ENCODE data around the gene GLB1L3. TPM values are rescaled to one million over a fixed set of nuclear protein-coding genes. Genes with fewer than 3 reads are reported as not detected.
"Not testable (repeated sequence)": the region's sequence is repeated elsewhere in the genome, so short reads cannot be mapped to it uniquely, and the experiment has no call there.

Gene GLB1L3
- total and polyA plus RNA-seq, 7 experiments from 2014 or later = 1.0 to 11.4 (median 2.5) TPM

GRCh38 chr11:134282121-134283045 is 6.2 kb downstream of the GLB1L3 start:
- Histone ChIP-seq H3K4me3 (ENCODE audit: low read length) (no peak overlapping the region), H3K36me3 (ENCODE audit: control insufficient read depth in 2 of 3, insufficient read depth in 3 of 3, low read length in 3 of 3) (no peaks in the 10 kb centered on the region), H3K27me3 (ENCODE audit: control insufficient read depth in 2 of 2, insufficient read depth in 2 of 2, low read length in 2 of 2) (no peaks in the 10 kb centered on the region), H3K27ac (ENCODE audit: low read depth, low read length) (no peak overlapping the region), H3K4me1 (ENCODE audit: control insufficient read depth in 2 of 2, insufficient read depth in 2 of 2, low read length in 2 of 2) (no peaks in the 10 kb centered on the region), H3K9me3 (ENCODE audit: control insufficient read depth in 2 of 3, low read length in 3 of 3) (no peaks in the 10 kb centered on the region)
- CTCF ChIA-PET = interaction anchor here (0.7 kb wide), 1 partner anchor 27 kb away, joined by 4 read pairs; no protein-coding TSS in a partner anchor
- Mint-ChIP-seq H3K4me1 (peaks cover 0 to 12% (median under 1%) of the 10 kb centered on the region in 7 donors), H3K9me3 (peaks cover 0 to 6% (median 0%) of the 10 kb centered on the region in 11 donors), H3K36me3 (peaks cover 0 to 15% (median 0%) of the 10 kb centered on the region in 5 donors), H3K4me3 (no peak overlapping the region), H3K27ac (no peak overlapping the region), H3K27me3 (peaks cover 0 to 5% (median under 1%) of the 10 kb centered on the region in 5 donors)
- no peak for DNase-seq
- POLR2A ChIA-PET = no interaction called here
- intact Hi-C loops (cut with micrococcal nuclease) = no loop called here
- no peak for ATAC-seq

- DNase-seq (no peak), ATAC-seq (no peak)
- Histone ChIP-seq H3K4me3 (ENCODE audit: low read length) (no peak overlapping the region), H3K27ac (ENCODE audit: low read depth, low read length) (no peak overlapping the region), H3K36me3 (ENCODE audit: control insufficient read depth in 2 of 3, insufficient read depth in 3 of 3, low read length in 3 of 3) (no peaks in the 10 kb centered on the region), H3K9me3 (ENCODE audit: control insufficient read depth in 2 of 3, low read length in 3 of 3) (no peaks in the 10 kb centered on the region), H3K4me1 (ENCODE audit: control insufficient read depth in 2 of 2, insufficient read depth in 2 of 2, low read length in 2 of 2) (no peaks in the 10 kb centered on the region), H3K27me3 (ENCODE audit: control insufficient read depth in 2 of 2, insufficient read depth in 2 of 2, low read length in 2 of 2) (no peaks in the 10 kb centered on the region)
- intact Hi-C loops (cut with micrococcal nuclease) = no loop called here
- Mint-ChIP-seq H3K4me1 (peaks cover 0 to 11% (median 0%) of the 10 kb centered on the region in 7 donors), H3K27me3 (peaks cover 0 to 5% (median 0%) of the 10 kb centered on the region in 5 donors), H3K27ac (no peak overlapping the region), H3K9me3 (peaks cover 0 to 3% (median 0%) of the 10 kb centered on the region in 11 donors), H3K36me3 (peaks cover 0 to 6% (median 0%) of the 10 kb centered on the region in 5 donors), H3K4me3 (no peak overlapping the region)
- CTCF ChIA-PET = no interaction called here
- POLR2A ChIA-PET = no interaction called here
These were observed 7.5 kb downstream of the GLB1L3 start for GRCh38 chr11:134283461-134284230.

GRCh38 chr11:134284349-134284748 is 8.2 kb downstream of the GLB1L3 start:
- H3K27ac Mint-ChIP-seq; H3K4me1 Mint-ChIP-seq; H3K9me3 ChIP-seq (ENCODE audit: control insufficient read depth in 2 of 3, low read length in 3 of 3); H3K27me3 Mint-ChIP-seq; H3K9me3 Mint-ChIP-seq; POLR2A ChIA-PET; intact Hi-C loops (cut with micrococcal nuclease); ATAC-seq; H3K4me3 Mint-ChIP-seq; H3K27me3 ChIP-seq (ENCODE audit: control insufficient read depth in 2 of 2, insufficient read depth in 2 of 2, low read length in 2 of 2); DNase-seq; CTCF ChIA-PET; H3K36me3 ChIP-seq (ENCODE audit: control insufficient read depth in 2 of 3, insufficient read depth in 3 of 3, low read length in 3 of 3); H3K4me1 ChIP-seq (ENCODE audit: control insufficient read depth in 2 of 2, insufficient read depth in 2 of 2, low read length in 2 of 2); H3K4me3 ChIP-seq (ENCODE audit: low read length); H3K36me3 Mint-ChIP-seq; H3K27ac ChIP-seq (ENCODE audit: low read depth, low read length): not testable (repeated sequence)

GRCh38 chr11:134287561-134287960 is 11.4 kb downstream of the GLB1L3 start:
- H3K9me3 Mint-ChIP-seq = no peaks in the 10 kb centered on the region
- no peaks in the 10 kb centered on the region for H3K4me1 ChIP-seq (ENCODE audit: control insufficient read depth in 2 of 2, insufficient read depth in 2 of 2, low read length in 2 of 2)
- no peaks in the 10 kb centered on the region for H3K27me3 ChIP-seq (ENCODE audit: control insufficient read depth in 2 of 2, insufficient read depth in 2 of 2, low read length in 2 of 2)
- intact Hi-C loops (cut with micrococcal nuclease) = no loop called here
- H3K4me3 ChIP-seq (ENCODE audit: low read length) = no peak overlapping the region
- no peak overlapping the region for H3K4me3 Mint-ChIP-seq
- H3K36me3 ChIP-seq (ENCODE audit: control insufficient read depth in 2 of 3, insufficient read depth in 3 of 3, low read length in 3 of 3) = no peaks in the 10 kb centered on the region
- H3K27ac Mint-ChIP-seq = no peak overlapping the region
- no peak overlapping the region for H3K27ac ChIP-seq (ENCODE audit: low read depth, low read length)
- POLR2A ChIA-PET = no interaction called here
- CTCF ChIA-PET = no interaction called here
- no peaks in the 10 kb centered on the region for H3K4me1 Mint-ChIP-seq
- no peaks in the 10 kb centered on the region for H3K27me3 Mint-ChIP-seq
- H3K9me3 ChIP-seq (ENCODE audit: control insufficient read depth in 2 of 3, low read length in 3 of 3) = no peaks in the 10 kb centered on the region
- H3K36me3 Mint-ChIP-seq = no peaks in the 10 kb centered on the region
- no peak for DNase-seq
- ATAC-seq = no peak

GRCh38 chr11:134288486-134288885 is 12.3 kb downstream of the GLB1L3 start:
- H3K27me3 Mint-ChIP-seq = no peaks in the 10 kb centered on the region
- ATAC-seq = no peak

GRCh38 chr11:134289167-134289566 is 13.0 kb downstream of the GLB1L3 start:
- DNase-seq = no peak
- Mint-ChIP-seq H3K4me3 (no peak overlapping the region), H3K36me3 (peaks cover 0 to under 1% (median 0%) of the 10 kb centered on the region in 5 donors), H3K9me3 (no peaks in the 10 kb centered on the region), H3K27ac (no peak overlapping the region), H3K27me3 (no peaks in the 10 kb centered on the region), H3K4me1 (no peaks in the 10 kb centered on the region)
- Histone ChIP-seq H3K36me3 (ENCODE audit: control insufficient read depth in 2 of 3, insufficient read depth in 3 of 3, low read length in 3 of 3) (no peaks in the 10 kb centered on the region), H3K9me3 (ENCODE audit: control insufficient read depth in 2 of 3, low read length in 3 of 3) (no peaks in the 10 kb centered on the region), H3K27me3 (ENCODE audit: control insufficient read depth in 2 of 2, insufficient read depth in 2 of 2, low read length in 2 of 2) (no peaks in the 10 kb centered on the region), H3K4me1 (ENCODE audit: control insufficient read depth in 2 of 2, insufficient read depth in 2 of 2, low read length in 2 of 2) (no peaks in the 10 kb centered on the region), H3K4me3 (ENCODE audit: low read length) (no peak overlapping the region), H3K27ac (ENCODE audit: low read depth, low read length) (no peak overlapping the region)
- ChIA-PET CTCF (no interaction called here), POLR2A (no interaction called here)
- ATAC-seq = no peak
- intact Hi-C loops (cut with micrococcal nuclease) = no loop called here

More at GRCh38 chr11:134288486-134288885, 12.3 kb downstream of the GLB1L3 start:
- no peak overlapping the region for H3K27ac Mint-ChIP-seq
- ChIA-PET CTCF (no interaction called here), POLR2A (no interaction called here)
- no peak overlapping the region for H3K4me3 Mint-ChIP-seq
- Histone ChIP-seq H3K9me3 (ENCODE audit: control insufficient read depth in 2 of 3, low read length in 3 of 3) (no peaks in the 10 kb centered on the region), H3K4me1 (ENCODE audit: control insufficient read depth in 2 of 2, insufficient read depth in 2 of 2, low read length in 2 of 2) (no peaks in the 10 kb centered on the region), H3K27me3 (ENCODE audit: control insufficient read depth in 2 of 2, insufficient read depth in 2 of 2, low read length in 2 of 2) (no peaks in the 10 kb centered on the region), H3K36me3 (ENCODE audit: control insufficient read depth in 2 of 3, insufficient read depth in 3 of 3, low read length in 3 of 3) (no peaks in the 10 kb centered on the region), H3K4me3 (ENCODE audit: low read length) (no peak overlapping the region), H3K27ac (ENCODE audit: low read depth, low read length) (no peak overlapping the region)
- DNase-seq = no peak
- H3K4me1 Mint-ChIP-seq = no peaks in the 10 kb centered on the region
- H3K9me3 Mint-ChIP-seq = no peaks in the 10 kb centered on the region
- no peaks in the 10 kb centered on the region for H3K36me3 Mint-ChIP-seq
- intact Hi-C loops (cut with micrococcal nuclease) = no loop called here
